NCI-H226 (cell line): ENCODE data around the gene VAMP2.
A peak's percentile ranks its signal among the peaks of the same experiment; 100 is the strongest.

Experiments used
- DNase-seq: peaks from one replicate; pipeline ENCODE4 v3.0.0-alpha.2; 2015

Gene VAMP2

DNA sequence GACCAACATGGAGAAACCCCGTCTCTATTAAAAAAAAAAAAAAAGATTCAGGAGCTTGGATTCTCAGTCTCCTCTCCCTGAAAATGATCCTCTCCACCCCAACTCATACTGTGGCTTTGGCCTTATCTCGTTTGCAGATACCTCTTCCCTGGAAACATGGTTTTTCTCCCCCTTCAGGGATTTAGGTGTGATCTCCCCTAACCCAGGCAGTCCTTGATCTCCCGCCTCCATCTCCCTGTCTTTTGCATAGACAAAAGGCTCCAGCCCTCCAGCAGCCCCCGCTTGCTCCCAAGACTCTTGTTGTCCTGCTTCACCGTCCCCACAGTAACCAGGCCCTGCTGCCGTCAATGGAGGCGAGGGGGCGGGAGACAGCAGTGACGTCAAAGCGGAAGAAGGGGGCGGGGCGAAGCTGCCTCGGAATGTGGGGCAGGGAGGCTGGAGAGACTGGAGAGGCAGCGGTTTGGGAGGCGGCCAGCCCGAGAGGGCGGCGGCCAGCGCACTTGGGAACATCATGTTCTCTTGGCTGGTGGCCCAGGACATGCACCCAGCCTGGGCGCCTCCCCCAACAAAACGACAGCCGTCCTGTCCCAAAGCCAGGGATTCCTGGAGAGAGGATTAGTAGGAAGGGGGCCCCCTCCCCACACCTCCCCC is 8.7 kb downstream of the VAMP2 start:
- peak; percentile 96 for DNase-seq

DNA sequence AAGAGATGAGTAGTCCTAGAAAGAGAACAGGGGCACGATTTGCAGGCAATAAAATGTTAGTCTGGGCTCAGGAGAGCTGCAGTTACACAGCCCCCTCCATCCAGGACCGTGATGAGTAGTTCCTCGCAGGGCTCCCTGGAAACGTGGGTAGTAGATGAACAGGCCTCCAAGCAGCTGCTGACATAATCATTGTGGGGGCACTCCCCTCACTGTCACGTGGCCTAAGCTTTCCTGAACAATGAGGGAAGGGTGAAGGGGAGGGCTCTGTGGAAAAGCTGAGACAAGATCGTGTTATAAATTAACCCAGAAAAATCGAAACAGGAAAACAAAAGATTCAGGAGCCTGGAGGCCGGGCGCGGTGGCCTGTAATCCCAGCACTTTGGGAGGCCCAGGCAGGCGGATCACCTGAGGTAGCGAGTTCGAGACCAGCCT is 9.2 kb downstream of the VAMP2 start:
- peak; percentile 98 for DNase-seq

DNA sequence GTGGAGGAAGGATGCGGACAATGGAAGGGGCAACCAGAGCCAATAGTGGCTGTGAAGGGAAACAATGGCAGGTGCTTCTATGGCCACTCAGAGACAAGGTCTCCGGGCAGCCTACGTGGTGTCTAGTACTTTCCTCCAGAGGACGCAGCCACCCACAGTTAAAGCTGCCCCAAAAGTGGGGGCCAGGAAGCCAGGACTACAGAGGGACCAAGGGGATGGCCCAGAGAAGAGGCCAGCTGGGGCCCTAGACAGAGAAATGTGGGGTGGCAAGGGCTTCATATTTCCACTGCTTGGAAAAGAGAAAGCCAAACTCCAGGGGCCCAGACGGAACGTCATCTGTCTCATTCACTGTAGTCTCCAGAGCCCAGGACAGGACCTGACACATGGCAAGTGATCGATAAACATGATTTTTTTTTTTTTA is 9.7 kb downstream of the VAMP2 start:
- DNase-seq = no peak

DNA sequence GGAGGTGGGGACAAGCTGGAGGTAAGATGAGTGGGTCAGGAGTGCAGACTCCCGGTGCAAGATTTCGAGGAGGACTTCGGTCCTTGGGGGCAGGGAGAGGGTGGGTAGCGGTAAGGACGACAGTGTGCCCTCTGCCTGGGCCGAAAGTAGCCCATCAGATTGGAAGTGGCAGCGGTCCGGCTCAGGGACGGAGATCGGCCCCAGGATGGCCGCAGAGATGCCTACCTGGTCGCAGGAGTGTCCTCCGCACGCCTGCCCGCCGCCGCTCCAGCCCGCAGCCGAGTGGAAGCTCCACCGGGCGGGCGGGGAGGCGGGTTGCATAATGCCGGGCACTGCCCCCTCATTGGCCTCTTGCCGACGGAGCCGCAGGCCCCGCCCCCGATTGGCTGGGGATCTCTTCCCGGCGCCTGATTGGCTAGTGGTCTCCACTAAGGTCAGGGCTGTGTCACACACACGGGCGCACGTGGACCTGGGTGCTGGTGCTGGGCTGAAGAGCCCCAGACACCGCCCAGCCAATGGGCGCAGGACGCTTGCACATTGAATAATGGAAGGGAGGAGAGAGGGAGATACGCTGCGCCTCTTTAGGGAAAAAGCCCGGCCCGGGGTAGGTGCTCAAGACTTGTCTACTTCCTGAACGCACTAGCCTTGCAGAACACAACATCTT is 10.5 kb downstream of the VAMP2 start, which contains the start of gene PER1:
Gene PER1 (minus strand): TSS at position 293 of the 664 bp plus-strand sequence. CDS start 1,698 bp downstream, outside the sequence.
- peak; percentile 95 for DNase-seq

DNA sequence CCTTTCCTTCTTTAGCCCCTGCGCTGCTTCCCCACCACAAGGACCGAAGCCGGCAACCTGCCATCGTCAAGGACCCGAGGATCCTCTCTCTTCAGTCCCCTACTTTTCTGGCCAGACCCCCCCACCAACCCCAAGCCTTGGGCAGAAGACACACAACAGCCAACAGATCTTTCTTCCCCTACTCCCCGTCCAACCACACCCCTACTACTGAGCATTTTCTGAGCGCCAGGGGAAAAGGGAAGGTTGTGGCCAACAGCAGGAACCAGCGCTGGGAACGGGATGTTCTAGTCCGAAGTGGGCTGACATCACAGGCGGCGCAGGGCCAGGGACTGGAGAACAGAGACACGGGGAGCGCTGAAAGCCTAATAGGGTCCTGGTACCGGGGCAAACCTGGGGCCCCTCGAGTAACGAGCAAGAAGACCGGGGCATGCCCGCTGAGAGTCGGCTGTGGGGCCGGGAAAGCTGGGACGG is 11.1 kb downstream of the VAMP2 start:
- peak; percentile 44 for DNase-seq

DNA sequence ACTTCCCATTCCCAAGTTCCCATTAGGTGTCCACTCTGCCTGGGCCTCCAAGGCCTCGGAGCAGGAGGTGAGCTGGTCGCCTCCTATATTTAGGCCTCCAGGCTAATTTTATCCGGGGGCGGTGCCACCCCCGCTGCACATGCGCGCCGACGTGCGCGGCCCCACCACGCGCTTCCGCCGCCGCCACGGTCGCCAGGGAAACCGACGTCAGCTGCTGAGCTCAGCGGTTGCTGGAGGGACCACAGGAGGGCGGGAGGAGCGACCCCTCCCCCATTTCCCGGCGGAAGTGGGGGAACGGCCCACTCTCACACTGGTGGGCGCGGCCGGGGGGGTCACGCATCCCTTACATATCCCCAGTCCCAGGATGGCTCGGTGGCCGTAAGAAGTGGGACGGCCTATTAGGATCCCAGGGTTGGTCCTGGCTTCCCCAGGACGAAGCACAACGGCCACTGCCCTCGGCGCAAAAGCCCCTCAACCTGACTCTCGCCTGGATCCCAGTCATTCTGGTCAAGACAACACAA is 11.6 kb downstream of the VAMP2 start:
- no peak for DNase-seq

DNA sequence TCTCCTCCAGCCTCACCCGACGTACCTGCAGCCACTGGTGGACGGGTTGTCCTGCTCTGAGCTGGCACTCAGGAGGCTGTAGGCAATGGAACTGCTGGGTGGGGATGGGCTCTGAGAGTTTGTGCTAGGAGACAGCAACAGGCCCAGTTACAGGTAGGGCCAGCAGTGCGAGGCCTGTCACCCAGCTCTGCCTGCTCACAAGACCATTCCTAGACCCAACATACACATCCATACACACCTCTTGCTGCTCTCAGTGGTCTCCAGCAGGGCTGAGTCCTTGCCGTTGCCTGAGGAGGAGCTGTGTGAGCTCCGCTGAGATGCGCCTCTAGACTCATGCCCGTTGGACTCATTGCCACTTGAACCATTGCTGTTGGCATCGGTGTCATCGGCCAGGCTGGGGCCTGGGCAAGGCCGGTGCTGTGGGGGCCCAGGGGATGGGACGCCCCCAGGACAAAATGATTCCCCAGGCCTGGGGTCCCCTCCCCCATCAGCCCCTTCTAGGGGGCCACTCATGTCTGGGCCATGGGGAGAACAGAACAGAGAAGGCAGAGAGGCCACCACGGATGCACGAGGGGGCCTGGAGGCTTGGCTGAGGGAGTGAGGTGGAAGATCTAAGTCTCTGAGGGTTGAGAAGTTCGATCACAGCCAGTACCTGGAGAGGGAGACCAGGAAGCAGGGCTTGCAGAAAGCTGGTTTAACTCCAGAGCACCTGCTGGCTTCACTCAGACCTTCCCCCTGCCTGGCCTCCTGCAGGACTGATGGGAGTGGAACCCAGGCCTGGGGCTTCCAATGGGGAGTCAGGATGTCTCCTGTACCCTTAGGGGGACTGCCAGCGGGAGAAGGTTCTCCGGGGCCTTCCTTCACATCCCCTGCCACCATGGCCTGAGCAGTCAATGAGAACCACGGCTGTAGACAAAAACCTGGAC is 12.3 kb downstream of the VAMP2 start:
- DNase-seq = no peak

DNA sequence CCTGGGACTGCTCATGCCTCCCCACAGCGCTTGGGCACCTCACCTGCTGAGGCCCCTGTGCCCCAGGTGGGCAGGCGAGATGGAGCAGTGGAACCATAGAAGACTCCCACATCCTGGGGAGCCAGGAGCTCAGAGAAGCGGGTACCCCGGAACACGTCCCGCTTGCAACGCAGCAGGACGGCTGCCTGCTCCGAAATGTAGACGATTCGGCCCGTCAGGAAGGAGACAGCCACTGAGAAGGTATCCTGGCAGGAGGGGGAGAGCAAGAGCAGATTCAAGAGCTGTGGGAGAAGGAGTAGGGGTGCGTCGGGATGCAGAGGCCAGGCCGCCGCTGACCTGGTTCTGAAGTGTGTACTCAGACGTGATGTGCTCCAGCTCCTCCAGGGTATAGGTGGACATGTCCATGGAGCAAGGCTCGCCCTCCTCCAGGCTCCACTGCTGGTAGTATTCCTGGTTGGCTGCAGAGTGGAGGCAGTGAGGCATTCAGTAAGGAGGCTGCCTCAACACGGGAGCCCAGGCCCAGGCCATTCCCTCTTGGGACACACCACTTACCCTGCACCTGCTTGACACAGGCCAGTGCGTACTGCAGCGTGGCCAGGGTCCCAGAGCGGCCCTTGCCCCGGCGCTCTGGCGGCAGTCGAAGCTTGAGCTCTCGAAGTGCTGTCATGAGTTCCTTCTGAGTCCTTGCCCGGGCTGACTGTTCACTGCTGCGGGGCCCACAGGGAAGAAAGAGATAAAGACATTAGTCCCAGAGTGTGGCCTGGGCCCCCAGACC is 13.1 kb downstream of the VAMP2 start:
- no peak for DNase-seq

DNA sequence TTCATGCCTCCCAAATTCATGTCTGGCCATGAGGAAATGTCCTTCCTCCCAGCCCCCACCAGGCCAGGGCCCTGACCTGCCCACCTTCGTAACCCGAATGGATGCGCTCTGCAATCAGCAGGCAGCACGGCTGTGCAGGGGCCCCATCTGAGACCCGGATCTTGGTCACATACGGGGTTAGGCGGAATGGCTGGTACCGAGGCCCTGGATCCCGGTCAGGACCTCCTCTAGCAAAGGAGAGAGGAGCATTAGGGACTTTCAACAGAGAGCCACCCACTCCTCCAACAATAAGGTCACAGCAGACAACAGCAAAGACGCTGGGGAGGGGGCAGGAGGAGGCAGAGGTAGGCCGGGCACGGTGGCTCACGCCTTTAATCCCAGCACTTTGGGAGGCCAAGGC is 14.2 kb downstream of the VAMP2 start:
- no peak for DNase-seq

DNA sequence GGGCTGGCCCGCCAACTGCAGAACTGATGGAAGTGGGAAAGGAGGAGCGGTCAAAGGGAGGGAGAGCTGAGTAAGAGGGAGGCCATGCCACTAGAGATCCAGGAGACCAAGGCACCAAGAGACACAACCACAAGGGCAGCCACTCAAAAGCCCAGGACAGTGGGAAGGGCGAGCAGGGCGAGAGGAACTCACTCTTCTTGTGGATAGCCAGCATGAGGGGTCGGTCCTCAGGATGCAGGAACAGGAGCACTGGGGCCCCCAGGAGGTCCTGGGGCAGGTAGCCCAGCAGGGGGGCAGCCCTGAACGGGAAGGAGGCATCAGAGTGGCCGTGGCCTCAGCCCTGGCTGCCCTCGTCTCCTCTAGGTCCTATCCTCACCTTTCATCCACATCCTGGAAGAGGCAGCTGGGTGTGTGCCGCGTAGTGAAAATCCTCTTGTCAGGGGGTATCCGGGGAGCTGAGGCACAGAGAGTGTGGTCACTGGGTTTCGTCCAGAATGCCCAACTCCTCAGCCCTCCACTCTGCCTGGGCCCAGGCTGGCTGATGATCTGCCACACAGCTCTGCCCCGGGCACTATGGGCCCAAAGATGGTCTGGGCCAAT is 14.8 kb downstream of the VAMP2 start:
- no peak for DNase-seq

DNA sequence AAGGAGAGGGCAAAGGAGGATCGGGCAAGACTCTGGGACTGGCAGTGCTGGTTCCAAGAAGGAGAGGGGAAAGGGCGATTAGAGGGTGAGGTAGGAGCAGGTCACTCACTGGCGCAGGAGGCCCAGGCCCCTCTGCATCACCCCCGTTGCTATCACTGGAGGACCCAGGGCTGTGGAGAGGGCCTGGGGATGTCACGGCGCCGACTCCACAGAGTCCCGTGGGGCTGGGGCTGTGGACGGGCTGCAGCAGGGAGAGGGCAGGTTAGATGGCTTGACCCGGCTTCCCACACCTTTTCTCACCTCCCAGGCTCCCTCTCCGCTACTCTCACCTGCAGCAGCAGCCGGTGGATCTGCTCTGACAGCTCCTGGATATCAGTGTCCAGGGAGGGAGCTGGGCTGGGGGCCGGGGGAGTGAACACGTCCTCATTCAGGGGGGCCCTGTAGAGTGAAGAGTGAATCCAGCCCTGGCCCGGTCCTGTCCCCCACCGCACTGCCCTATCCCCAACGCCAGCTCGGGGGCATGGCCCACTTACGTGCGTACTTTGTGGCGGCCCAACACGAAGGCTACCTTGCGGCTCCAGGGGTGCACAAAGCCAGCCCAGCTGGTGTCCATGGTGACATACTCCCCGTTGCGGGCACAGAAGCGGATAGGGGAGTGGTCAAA is 15.5 kb downstream of the VAMP2 start:
- no peak for DNase-seq

DNA sequence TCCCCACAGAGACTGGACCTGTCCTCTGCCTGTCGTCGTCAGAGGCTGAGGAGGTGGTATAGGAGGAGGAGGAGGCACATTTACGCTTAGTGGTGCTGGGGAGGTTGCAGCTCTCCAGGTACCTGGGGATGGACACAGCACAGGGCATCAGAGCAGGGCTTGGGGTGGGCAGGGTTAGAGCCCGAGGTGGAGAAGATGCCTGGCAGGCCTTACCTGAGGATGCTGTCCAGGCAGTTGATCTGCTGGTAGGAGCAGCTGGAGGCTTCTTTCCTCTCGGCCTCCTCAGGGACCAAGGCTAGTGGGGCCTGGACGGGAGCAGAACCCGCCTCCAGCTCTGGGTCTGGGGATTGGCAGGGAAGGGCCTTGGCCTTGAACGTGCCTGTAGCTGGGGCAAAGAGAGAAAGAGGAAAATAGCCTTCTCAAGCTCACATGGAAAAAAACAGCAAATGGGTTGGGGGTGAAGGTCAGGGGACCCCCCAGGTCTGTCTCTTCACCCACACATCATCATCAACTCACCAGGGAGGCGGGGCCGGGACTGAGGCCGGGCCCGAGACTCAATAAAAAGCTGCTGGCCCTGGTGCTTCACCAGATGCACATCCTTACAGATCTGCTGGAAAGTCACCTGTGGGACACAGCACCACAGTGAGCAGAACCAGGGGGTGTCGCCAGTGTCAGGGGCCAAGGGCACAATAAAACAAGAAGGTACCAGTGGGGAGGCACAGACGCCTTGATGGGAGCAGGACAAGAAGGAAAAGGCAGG is 16.2 kb downstream of the VAMP2 start:
- no peak for DNase-seq

DNA sequence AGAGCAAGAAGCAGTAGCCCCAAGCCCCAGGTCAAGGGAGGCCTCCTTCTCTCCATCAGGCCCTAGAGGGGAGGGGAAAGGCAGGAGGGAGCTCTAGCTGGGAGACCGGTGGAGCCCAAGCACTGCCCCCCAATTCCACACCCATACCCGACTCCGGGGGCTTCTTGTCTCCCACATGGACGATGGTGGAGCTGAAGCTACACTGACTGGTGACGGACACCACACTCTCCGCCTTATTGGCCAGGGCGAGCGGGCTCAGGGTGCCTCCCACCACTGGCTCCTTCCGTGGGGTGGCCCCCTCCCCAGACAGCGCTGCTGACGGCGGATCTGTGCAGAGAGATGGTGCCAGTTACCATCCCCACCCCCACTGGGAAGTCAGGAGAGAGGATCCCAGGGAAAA is 16.9 kb downstream of the VAMP2 start:
- DNase-seq = no peak

DNA sequence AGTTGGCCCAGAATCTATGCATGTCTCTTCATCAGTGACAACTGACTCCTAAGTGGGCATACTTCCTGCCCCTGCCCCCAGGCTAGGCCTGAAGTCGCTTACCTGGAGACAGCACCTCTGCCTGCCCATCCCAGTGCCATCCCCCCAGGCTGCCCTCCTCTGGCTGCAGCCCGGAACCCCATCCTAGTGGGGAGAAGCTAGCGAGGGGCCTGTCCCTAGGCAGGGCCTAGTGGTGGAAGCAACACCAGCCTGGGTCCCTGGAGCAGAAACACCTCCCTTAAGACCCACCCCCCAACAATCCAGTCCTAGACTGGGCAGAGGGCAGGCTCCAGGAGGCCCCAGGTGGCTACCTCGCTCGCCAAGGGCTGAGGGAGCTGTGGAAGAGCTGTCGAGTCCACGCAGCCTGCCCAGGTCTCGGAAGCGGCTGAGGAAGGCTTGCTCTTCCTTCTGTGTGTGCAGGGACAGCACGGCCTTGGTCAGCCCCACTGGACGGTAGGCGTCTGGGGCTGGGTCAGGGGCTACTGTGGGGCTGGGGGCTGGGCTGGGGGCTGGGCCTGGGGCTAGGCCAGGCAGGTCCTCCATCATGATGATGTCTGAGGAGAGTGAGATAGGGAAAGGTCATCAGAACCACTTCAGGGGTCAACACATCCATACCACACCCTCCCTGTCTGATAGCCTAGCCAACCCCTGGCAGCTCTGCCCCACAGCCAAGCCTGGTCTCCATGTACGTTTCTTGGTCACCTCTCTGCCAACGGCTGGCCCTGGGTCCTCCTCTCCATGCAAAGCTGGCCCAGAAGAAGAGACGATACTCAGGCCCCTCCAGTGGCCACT is 18.1 kb downstream of the VAMP2 start:
- DNase-seq = no peak

DNA sequence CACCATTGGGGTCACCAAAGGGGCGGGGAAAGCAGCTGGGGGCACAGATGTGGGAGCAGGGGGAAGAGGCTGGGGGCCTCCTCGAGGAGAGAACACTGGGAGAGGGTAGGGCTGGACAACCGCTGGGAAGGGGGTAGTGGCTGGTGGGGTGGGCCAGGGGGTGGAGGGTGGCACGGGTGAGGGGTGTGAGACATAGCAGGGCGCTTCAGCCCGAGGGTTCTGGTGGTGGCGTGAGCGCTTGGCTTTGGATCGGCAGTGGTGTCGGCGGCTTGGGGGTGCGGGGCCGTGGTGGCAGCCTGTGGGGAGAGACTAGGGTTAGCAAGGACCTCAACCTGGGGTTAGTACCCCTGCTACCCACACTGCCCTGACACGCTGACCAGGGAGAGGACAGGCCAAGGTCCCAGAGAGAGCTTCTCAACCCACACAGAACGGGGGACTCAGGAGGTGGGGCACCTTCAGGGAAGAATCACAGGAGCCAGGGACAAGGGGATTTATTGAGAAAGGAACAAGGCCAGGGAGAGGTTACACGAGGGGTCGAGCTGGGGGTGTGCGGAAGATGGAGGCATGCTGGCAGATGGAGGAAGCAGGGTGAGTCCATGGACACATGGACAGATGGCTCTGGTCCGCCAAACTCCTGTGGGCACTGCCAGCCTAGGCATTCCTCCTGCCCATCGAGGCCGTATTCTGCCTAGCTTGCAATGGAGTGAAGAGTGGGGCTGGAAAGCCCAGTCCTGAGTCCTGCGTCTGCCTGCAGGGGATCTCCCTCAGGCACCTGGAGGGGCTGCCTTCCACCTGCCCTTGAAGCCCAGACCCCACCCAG is 19.0 kb downstream of the VAMP2 start:
- no peak for DNase-seq

DNA sequence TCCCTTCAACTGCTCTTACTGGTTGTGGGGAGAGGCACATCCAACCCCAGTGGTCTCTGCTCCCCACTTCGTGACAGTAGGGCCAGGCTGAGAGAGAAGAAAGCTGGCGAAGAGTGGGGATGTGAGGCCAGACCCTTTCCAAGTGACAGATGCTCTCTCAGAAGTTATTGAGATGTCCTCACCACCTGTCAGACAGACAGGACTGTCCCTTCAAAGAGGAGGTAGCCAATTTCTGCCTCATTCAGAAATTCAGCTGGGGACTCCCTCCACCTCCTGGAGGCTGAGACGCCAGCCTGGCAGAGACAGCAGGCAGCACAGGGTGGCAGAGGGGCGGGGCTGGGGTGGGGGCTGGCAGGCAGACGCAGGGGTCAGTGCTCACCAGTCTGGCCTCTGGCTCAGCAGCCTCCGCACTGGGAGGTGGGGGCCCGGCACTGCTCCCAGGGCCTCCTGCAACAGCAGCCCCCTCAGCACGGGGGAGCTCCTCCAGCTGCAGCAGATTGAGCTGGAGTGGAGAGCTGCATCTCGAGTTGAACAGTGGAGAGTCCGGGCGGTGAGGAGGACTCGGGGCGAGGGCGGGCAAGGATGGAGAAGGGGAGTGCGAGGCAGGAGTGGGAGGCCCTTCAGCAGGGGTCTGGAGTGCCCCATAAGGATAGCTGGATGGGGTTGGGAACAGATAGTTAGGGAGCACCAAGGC is 19.7 kb downstream of the VAMP2 start:
- no peak for DNase-seq

DNA sequence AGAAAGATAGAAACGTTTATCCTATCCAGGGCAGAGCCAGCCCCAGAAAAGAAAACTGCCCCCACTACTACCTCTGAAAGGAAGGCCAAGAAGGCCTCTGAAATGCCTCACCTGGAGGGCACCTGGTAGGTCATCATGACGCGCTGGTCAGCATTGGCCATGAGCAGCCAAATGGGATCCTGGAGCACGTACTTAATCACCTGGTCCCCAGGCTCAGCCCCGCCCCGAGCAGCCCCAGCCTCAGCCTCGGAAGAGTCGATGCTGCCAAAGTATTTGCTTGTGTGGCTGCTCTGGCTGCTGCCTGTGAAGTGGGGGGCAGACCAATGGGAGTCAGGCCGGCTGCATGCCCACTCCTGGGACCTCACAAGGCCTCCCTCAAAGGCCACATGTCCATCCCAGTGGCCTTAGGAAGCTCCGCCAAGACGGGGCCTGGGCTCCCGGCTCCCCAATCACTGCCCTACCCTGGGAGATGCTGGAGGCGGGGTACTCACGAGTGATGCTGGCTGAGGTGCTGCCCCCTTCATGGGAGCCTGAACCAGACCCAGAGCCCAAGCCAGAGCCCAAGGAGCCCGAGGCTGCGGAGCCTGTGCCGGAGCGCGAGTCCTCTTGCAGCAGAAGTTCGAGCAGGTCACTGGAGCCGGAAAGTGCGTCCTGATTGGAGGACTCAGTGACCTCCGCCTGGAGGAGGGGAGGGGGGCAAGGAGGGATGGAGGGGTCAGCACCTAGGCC is 20.4 kb downstream of the VAMP2 start:
- DNase-seq = no peak
